Myocyte (in vitro differentiated cells): Measurements from ENCODE around the gene BLNK. TPM values are rescaled to one million over a fixed set of nuclear protein-coding genes. Genes with fewer than 3 reads are reported as not detected.

Experiments
- DNase-seq: peaks from one replicate; pipeline ENCODE4 v3.0.0-alpha.2; 2012; ENCODE audit warnings: low read depth
- total RNA-seq: library from RNA; depleted of rRNA; stranded (reverse); fragments of >200 nt; gene quantifications from 2 replicates; pipeline ENCODE4 v1.2.3, GENCODE V29; 2014

The BLNK gene
- total RNA-seq, 1 donor from 2014 or later, result 0.13 TPM

DNA sequence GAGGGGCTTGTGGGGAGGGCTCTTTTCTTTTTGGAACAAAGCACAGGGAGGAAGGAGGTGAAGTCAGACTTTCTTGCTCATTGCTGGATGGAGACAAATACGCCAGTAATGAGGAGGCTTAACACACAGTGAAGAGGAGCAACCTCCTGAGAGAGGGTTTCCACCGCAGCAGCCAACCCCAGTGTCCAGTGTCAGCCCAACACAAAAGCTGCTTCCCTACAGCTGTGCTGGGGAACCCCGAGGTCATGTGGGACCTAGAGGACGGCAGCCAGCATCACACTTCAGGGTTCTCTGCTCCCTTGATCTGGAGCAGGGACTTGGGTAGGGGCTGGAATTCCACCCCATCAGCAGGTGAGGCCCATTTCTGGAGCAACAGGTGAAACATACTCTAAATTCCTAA lies 7.7 kb downstream of the BLNK start:
- DNase-seq, result no peak

- no peak for DNase-seq
These were observed 8.2 kb downstream of the BLNK start for GRCh38 chr10:96263176-96263575.

- DNase-seq, result no peak
These were observed 9.4 kb downstream of the BLNK start for GRCh38 chr10:96261930-96262329.

DNA sequence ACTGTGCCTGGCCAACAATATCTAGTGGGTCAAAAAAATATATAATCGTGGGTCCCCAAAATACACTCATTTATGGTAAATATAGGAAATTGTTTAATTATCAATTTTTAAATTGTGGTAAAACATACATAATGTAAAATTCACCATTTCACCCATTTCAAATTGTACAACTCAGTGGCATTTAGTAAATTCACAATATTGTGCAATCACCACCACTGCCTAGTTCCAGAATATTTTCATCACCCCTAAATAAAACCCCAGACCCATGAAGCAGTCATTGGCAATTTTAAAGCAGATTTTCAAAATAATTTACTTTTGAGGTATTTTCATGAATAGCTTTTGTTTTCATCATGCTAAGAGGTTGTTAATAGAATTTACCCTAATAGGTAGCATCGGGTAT lies 10.2 kb downstream of the BLNK start:
- no peak for DNase-seq

GRCh38 chr10:96260014-96260413 lies 11.4 kb downstream of the BLNK start:
- peak; percentile 57 for DNase-seq

GRCh38 chr10:96259150-96259549 lies 12.2 kb downstream of the BLNK start:
- no peak for DNase-seq

DNA sequence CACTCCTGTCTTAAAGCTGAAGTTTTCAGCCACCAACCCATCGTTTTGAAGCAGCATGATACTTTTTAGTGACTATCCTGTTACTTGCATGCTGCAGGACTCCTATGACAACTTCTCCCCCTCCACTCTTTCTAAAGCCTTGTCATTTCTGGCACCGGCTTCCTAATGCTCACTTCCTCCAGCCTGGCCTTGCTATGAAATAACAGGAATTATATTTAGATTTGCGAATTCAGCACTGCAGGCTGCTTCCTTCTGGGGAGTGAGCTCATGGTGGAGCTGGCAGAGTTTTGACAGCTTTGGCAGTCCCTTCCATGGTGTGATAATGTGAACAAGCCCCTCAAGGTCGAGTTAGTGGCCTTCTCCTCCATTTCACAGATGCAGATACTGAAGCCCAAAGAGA lies 13.4 kb downstream of the BLNK start:
- no peak for DNase-seq

GRCh38 chr10:96255549-96256333 lies 15.6 kb downstream of the BLNK start:
- no peak for DNase-seq

GRCh38 chr10:96254976-96255375 lies 16.4 kb downstream of the BLNK start:
- DNase-seq, result no peak

DNA sequence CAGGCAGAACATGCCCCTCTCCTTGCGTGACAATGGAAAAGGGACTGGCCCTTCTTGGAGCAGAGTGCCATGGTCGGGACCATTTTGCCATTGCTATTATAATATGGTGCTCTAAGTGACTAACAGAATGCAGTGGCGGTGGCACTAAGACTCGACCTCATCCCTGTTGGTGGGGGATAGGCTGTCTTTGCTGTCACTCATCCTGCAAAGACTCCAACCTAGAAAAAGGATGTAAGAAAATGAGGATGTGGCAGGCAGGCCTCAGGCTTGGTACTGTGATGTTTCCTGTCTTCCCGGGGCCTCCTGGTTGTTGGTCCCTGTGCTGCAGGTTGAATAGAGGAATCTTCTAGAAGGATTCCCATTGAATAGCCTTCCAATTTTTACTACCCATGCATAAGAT lies 18.6 kb downstream of the BLNK start:
- no peak for DNase-seq

DNA sequence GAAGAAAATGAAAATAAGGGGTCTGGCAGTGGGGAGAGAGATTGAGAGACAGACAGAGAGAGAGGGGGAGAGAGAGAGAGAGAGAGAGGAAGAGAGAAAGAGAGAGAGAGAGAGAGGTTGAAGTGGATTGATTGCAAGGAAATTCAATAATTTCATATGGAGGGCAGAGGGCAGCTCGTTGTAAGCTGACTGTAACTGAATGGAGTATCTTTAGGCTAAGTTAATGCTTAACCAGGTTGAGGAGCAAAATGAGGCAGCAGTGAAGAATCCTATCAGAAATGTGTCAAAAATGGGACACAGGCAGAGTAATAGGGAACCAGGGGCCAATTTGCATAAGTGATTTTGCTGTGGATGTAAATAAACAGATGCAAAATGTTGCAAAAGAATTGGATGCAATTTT lies 21.0 kb downstream of the BLNK start:
- DNase-seq, result no peak

- DNase-seq, result no peak
These were observed 22.1 kb downstream of the BLNK start for GRCh38 chr10:96249264-96249663.

GRCh38 chr10:96244354-96244753 lies 27.0 kb downstream of the BLNK start:
- DNase-seq, result no peak

- DNase-seq, result no peak
These were observed 28.1 kb downstream of the BLNK start for GRCh38 chr10:96243296-96243695.

DNA sequence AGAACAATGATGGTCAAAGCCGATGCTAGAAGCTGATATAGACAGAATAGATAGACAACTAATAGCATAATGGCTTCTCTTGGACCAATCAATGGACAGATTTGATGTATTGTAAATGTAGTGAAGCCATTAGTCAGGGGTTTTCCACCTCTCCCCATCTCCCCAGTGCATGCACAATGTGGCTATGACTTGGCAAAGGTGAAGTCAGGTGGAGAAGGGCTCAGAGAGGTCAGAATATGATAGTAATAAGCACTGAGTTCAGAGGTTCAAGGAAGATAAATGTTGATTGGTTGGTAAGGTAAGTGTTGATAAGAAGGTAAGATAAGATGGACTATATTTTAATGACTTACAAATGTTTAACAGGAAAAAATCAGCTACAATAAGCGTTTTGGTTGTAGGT lies 28.5 kb downstream of the BLNK start:
- DNase-seq, result no peak

- DNase-seq, result no peak
These were observed 32.4 kb downstream of the BLNK start for GRCh38 chr10:96238646-96239623.

DNA sequence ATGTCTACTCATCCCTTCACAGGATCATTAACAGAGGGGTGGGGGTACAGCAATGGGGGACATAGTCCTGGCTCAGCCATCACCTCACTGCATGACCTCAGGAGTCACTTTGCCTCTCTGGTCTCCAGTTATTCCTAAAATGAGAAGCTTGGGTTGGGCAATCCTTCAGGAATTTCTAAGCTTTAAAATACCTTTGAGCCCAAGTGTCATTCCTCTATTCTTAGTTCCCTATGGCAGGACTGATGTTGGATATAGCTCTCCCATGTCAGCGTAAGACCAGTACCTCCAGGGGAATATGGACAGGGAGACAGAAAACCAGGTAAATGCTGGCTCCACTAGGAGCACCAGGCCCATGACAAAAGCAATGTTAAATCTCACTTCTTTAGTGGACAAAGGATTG lies 34.5 kb downstream of the BLNK start:
- no peak for DNase-seq

DNA sequence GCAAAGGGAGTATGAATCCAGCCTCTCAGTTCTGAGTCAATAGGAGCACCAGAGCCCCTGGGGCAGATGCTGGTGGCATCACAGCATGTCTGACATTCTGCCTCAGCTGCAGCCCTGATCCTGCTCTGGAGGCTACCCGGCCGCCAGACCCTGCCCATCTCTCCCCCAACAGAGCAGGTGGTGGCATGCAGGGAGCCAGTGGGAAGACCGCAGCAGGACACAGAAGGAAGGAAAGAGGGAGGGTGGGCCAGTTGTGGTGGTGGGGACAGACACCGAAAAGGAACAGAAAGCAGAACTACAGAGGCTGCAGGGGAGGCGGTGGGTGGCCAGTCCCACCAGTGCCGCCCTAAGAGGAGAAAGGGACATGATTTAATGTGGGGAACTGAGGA lies 35.3 kb downstream of the BLNK start:
- DNase-seq, result no peak

GRCh38 chr10:96235326-96236089 lies 35.9 kb downstream of the BLNK start:
- DNase-seq, result no peak

DNA sequence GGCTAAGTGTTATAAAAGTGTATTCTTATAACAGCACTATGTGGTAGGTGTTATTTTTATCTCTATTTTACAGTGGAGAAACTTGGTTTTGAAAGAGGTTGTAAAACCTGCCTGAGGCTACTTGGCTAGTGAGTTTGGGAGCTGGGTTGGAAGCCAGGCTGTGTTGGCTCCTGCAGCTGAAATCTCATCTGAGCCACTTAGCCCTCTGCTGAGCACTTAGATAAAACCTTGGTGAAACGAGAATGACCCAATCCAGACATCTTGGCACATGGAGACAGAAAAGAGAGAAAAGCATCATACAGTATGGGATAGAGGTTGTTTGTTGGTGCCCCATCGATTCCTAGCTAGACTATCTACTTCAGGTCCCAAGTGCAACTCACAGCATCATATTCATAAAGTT lies 37.4 kb downstream of the BLNK start:
- no peak for DNase-seq

DNA sequence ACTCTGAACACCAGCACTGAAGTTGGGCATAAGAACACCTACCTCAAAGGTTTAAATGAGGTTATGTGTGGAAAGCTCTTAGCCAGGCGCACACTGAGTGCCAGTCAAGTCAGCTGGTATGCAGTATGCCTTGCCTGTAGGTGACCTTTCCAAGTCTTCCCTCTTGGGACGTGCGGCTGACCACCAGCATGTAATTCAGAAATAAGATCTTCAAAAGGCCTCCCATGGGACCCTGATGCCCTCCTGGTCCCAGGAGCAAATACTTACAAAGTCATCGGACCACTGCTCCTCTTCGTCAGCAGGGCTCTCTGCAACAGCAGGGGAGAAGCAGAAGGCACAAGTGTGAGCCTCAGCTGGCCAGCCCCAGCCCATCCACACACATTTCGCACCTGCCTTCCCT lies 40.8 kb downstream of the BLNK start:
- DNase-seq, result no peak

DNA sequence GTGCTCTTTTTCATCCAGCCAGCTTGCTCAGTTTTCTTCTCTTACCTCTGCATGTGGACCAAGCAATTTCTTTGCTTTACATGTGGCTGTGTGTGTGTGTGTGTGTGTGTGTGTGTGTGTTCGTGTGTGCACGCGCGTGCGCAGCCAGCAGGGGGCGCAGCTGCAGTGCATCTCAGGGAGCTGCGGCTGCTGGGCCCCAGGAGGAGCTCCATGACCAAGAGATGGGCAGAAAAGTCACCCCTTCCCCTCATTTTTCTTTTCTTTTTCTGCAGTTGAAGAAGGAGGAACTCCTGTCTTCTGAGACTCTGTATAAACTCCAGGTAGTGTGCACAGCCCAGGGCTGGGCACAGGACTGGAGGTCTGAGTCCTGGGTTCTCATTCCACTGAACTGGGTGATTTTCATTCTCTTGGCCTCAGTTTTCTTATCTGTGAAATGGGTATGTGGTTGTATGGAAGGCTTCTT lies 41.8 kb downstream of the BLNK start:
- DNase-seq, result peak; percentile 59
